22Rv1 (cell line): ENCODE results near the gene OXA1L.
"Not testable (repeated sequence)": the region's sequence is repeated elsewhere in the genome, so short reads cannot be mapped to it uniquely, and the experiment has no call there.

Source experiments
- ZFX ChIP-seq: fragments of 450-650 bp; IDR thresholded peaks from 2 replicates; pipeline ENCODE4 v1.6.1; 2017; ENCODE audit warnings: antibody characterized with exemption, borderline replicate concordance
- TF ChIP-seq, protein P1 (sequence below): fragments of 450-650 bp; IDR thresholded peaks from 2 replicates; pipeline ENCODE4 v1.5.1; 2017; ENCODE audit warnings: mild to moderate bottlenecking

DNA sequence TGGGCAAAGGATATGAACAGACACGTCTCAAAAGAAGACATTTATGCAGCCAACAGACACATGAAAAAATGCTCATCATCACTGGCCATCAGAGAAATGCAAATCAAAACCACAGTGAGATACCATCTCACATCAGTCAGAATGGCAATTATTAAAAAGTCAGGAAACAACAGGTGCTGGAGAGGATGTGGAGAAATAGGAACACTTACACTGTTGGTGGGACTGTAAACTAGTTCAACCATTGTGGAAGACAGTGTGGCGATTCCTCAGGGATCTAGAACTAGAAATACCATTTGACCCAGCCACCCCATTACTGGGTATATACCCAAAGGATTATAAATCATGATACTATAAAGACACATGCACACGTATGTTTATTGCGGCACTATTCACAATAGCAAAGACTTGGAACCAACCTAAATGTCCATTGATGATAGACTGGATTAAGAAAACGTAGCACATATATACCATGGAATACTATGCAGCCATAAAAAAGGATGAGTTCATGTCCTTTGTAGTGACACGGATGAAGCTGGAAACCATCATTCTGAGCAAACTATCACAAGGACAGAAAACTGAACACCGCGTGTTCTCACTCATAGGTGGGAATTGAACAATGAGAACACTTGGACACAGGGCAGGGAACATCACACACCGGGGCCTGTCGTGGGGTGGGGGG is 8.4 kb upstream of the OXA1L start:
- TF ChIP-seq, protein P1, sequence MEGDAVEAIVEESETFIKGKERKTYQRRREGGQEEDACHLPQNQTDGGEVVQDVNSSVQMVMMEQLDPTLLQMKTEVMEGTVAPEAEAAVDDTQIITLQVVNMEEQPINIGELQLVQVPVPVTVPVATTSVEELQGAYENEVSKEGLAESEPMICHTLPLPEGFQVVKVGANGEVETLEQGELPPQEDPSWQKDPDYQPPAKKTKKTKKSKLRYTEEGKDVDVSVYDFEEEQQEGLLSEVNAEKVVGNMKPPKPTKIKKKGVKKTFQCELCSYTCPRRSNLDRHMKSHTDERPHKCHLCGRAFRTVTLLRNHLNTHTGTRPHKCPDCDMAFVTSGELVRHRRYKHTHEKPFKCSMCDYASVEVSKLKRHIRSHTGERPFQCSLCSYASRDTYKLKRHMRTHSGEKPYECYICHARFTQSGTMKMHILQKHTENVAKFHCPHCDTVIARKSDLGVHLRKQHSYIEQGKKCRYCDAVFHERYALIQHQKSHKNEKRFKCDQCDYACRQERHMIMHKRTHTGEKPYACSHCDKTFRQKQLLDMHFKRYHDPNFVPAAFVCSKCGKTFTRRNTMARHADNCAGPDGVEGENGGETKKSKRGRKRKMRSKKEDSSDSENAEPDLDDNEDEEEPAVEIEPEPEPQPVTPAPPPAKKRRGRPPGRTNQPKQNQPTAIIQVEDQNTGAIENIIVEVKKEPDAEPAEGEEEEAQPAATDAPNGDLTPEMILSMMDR, result not testable (repeated sequence)
- TF ChIP-seq ZFX, result not testable (repeated sequence)
